Measurements from ENCODE around the gene TBCB.

- no peak for TF ChIP-seq POLR2A (IDR thresholded peaks at IDR 0.05; ENCODE audit: low read depth, low read length)
- no peak for TF ChIP-seq CTCF (conservative IDR thresholded peaks at IDR 0.05; ENCODE audit: low read depth, low read length)
- TF ChIP-seq RAD21 (IDR thresholded peaks at IDR 0.05; ENCODE audit: low read length), result no peak
- no peak for TF ChIP-seq ELK1 (IDR thresholded peaks at IDR 0.05; ENCODE audit: borderline replicate concordance, low read depth, low read length)
- TF ChIP-seq USF2 (IDR thresholded peaks at IDR 0.05; ENCODE audit: low read depth, low read length), result no peak
- TF ChIP-seq RFX5 (IDR thresholded peaks at IDR 0.05; ENCODE audit: low read depth, low read length), result no peak
- TF ChIP-seq SMC3 (IDR thresholded peaks at IDR 0.05; ENCODE audit: low read depth, low read length), result no peak
- TF ChIP-seq MXI1 (IDR thresholded peaks at IDR 0.05; ENCODE audit: borderline replicate concordance, low read depth, low read length), result no peak
- no peak for TF ChIP-seq MAZ (IDR thresholded peaks at IDR 0.05; ENCODE audit: borderline replicate concordance, low read depth, low read length)
- no peak for TF ChIP-seq BHLHE40 (IDR thresholded peaks at IDR 0.05; ENCODE audit: low read depth, low read length)
- TF ChIP-seq CEBPB (IDR thresholded peaks at IDR 0.05; ENCODE audit: low read depth, low read length), result no peak
- no peak for TF ChIP-seq NFE2L2 (IDR thresholded peaks at IDR 0.05; ENCODE audit: low read depth, low read length)
- TF ChIP-seq RCOR1 (IDR thresholded peaks at IDR 0.05; ENCODE audit: insufficient replicate concordance, low read length), result no peak
- no peak for TF ChIP-seq FOS (IDR thresholded peaks at IDR 0.05; ENCODE audit: low read depth, low read length)
Observed at GRCh38 chr19:36108684-36109083, 6.6 kb upstream of the TBCB start.
